HG03469 (cell line): ENCODE measurements around the gene MAEA.

ENCODE experiments used
- ATAC-seq: cut with Tn5 transposase; IDR thresholded peaks from one replicate; pipeline ENCODE4 v1.9.1; 2021; ENCODE audit warnings: mild to moderate bottlenecking, moderate library complexity, moderate number of reproducible peaks; ENCODE audit not compliant: unreplicated experiment

MAEA gene

GRCh38 chr4:1349359-1350168, 59.9 kb downstream of the MAEA start:
- ATAC-seq, result no peak

DNA sequence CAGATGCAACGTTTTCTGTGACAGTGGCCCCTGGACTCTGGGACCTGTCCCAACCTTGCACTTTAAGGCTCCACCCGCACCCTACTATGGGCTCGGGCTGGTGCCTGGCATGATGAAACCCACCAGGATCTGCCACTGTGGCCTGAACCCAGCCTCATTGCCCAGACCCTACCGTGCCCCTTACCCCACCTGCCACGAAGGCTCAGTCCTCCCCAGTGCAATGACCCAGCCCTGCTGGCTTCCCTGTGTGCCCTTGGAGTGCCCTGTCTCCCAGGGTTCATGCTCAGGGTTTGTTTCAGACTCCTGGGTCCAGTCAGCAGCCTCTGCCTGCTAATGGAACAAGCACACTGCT, 60.5 kb downstream of the MAEA start:
- no peak for ATAC-seq

DNA sequence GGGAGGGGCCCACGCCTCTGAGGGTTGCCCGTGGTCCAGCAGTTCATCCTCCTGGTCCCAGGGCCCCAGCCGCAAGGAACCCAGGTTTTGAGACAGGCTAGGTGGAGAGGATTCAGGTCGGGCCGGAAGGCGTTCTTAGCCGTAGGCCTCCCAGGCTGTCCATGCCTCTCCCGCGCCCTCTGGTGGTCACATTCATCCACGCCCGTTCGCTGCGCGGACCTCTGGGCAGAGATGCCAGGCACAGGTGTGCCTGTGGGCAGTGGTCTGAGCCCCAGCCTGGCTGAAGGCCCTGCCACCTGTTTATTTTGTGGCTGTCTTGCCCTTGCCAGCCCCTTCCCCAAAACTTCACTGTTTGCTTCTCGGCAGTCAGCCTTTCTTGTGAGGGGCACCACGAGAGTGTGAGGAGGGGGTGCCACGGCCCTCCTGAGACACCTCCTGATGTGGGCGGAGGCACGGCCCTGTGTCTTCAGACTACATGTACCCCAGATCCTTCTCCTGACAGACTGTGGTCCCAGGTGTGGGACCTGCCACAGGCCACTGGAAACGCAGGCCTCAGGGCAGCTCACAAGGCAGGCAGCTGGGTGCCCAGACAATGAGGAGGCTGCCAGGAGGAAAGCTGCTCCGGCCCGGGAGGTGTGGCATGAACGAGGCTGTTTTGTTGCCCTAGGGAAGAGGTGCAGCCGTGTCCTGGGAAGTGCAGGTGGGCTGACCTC, 62.3 kb downstream of the MAEA start:
- ATAC-seq, result no peak

GRCh38 chr4:1352567-1352900, 62.8 kb downstream of the MAEA start:
- ATAC-seq, result no peak

DNA sequence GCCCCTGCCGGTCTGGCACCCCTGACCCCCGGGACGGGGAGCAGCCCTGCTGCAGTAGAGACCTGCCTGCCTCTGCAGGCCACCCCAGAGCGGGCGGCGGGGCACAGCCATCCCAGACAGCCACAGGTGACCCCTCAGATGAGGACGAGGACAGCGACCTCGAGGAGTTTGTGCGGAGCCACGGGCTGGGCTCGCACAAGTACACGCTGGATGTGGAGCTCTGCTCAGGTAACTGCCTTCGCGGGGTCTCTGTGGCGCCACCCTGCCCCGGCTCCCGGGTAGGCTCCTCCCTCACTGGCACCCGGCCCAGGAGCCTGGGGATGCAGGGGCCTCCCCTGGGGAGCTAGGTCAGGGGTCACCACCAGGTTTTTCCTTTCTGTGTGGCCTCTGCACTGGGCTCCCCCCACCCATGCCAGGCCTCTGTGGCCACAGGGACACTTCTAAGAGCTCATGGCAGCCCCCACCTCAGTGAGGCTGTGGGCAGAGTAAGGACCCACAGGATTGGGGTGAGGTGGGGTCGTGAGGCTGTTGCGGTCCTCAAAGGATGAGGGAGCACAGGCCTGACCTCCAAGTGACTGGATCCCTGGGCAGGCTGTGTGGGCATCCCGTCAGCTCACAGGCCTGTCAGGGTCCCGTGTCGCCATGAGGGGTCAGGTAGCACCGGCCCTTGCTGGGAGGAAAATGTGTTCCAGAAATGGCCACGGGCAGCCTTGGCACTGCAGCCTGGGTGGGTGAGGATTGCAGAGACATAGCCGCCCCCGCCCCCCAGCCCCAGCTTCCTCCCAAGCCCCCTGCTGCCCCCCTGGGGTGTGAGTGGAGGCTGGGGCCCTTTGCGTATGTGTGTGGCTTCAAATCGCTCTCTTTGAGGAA, 63.7 kb downstream of the MAEA start:
- no peak for ATAC-seq

DNA sequence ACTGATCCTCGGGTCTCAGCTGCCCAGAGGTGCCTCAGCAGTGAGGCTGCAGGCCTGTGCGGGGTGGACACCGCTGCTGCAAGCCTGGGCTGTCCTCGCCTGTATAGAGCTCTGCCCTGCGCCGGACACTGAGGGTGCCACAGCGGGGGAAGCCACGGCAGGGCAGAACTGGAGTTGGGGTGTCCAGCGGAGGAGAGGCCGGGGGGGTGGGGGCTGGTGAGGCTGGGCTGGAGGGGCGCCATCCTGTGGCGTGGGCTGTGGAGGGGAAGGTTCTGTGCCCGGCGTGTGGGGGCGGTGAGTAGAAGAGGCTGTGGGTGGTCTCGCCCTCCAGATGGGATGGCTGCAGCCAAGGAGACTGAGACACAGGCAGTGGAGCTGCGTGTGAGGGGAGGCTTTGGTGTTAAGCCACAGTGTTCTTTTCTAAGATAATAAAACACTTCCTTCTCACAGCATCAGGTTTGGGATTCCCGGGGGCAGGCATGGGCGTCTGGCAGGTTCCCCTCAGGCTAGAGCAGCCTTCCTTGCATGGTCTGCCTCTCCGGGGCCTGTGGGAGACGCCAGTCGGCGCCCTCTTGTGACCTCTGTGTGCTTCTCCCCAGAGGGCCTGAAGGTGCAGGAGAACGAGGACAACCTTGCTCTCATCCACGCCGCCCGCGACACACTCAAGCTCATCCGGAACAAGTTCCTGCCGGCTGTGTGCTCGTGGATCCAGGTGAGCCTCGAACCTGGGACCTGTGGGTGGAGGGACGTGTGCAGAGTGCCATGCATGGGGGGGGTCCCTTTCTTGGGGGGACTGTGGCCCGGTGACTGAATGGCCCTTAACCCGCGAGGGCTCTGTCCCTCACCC, 64.7 kb downstream of the MAEA start:
- no peak for ATAC-seq

- ATAC-seq, result no peak
These were observed 65.2 kb downstream of the MAEA start for GRCh38 chr4:1354983-1355275.

DNA sequence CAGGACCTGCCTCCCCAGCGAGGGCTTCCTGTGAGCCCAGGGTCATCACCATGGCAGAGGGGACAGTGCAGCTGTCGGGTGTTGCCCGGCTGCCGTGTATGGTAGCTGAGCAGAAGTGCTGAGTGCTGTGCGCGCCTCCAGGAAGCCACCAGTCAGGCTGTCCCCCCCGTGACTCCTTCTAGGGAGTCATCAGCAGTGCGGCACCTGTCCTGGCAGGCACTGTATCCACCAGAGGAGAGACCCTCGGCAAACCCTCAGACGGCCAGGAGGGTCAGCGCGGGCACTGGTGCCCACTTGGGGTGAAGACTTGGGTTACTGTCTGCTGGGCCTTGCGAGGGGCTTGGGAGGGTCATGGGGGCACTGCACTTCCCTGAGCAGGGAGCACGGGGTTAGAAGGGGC, 65.7 kb downstream of the MAEA start:
- no peak for ATAC-seq

DNA sequence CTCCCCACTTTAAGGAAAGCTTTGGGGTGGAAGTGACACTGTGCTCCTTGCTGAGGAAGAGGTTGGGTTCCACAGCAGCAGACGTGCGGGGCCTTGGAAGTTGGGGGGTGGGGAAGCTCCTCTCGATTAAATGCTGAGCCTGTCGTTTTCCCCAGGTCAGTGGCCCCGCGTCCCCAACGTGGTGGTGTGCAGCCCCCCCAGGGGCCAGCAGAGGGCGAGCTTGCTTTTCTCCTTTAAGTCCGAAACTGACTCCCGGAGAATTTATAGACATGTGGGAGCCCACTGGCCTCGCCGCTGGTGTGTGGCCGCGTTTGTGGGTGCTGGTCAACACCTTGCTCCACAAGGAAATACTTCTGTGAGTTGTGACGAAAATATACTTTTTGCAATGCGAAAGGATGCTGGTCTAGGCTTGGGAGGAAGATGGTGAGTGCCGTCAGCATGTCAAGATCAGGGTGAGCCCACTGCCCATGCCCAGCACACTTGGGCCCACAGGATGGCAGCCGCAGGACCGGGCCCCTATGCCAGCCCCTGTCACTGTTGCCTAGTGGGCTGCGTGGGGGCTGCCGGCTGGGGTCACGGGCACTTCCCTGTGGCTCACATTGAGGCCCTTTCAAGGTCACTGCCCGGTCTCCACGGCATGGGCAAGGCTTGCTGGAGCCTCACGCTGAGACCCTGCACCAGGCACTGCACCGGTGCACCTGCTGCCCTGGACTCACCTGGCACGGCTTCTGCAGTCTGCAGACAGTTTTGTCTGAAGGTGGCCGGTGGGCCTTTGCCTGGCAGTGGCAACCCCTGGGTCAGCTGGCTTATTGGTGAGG, 66.7 kb downstream of the MAEA start:
- ATAC-seq, result no peak

- no peak for ATAC-seq
These were observed 67.9 kb downstream of the MAEA start for GRCh38 chr4:1357356-1358248.

GRCh38 chr4:1358421-1359143, 68.9 kb downstream of the MAEA start:
- ATAC-seq, result no peak

DNA sequence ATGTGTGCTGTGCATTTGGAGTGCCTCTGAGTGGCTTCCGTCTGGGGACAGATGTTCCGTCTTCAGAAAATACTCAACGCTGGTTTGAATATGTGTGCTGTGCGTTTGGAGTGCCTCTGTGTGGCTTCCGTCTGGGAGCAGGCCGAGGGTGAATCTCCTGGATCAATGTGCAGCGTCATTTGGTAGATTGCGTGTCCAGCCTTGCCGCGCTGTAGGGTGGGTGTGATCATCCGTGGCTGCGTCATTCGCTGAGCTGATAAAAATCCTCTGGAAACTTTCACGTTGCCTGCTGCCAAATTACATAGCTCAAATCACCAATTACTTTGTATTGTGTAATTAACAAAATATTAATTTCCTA, 69.4 kb downstream of the MAEA start:
- ATAC-seq, result no peak

GRCh38 chr4:1359976-1360375, 70.3 kb downstream of the MAEA start:
- no peak for ATAC-seq

DNA sequence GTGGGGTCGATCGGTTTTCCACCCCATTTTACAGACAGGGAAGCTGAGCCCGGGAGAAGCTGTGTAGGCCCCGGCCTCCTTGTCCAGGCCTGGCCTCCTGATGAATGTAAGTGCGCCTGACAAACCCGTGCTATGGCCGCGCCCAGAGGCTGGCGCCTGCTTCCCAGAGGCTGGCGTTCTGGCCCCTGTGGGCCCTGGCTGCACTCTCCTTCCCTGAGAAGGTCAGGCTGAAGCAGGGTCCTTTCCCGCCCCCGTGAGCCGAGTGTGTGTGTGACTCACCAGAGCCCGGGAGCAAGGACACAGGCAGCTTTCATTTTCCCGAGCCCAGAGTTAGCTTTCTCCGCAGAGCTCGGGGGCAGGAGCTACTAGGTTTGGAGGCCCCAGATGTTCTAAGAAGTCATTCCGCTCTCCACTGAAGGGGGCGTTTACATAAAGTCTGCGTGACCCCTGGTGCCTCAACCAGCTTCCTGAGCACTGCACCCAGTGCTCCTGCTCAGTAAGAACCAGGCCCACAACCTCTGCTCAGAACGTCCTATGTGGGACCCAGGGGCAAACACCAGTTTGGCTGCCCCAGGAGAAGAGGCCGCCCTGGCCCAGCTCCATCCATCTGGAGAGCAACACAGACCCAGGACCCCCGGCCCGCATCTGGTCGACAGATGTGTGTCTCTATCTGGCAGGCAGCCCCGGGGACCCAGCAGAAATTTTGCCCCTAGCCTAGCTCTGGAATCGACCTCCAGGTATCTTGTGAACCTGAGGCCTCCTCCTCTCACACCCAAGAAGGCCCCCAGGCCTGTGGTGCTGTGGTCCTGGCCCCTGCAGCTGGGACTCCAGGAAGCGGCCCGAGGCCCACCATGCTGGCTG, 71.0 kb downstream of the MAEA start:
- ATAC-seq, result no peak

DNA sequence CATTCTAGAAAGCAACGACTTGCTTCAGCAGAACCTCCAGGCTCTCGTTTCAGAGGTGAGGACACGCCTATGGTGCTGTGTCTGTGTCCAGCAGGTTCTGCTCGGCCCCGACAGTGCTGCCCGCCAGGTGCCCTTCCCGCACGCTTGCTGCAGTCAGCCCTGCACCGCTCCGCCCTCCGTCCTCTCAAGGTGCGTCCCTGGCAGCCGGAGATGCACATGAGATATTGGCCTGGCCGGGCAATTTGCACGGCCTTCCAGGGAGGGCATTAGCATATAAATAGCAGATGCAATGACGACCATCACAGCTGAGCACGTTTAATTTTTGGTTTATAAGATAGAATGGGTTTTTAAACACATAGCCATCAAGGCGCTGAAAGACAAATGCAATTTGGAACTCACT, 71.7 kb downstream of the MAEA start:
- no peak for ATAC-seq

GRCh38 chr4:1362046-1362445, 72.4 kb downstream of the MAEA start:
- ATAC-seq, result no peak

DNA sequence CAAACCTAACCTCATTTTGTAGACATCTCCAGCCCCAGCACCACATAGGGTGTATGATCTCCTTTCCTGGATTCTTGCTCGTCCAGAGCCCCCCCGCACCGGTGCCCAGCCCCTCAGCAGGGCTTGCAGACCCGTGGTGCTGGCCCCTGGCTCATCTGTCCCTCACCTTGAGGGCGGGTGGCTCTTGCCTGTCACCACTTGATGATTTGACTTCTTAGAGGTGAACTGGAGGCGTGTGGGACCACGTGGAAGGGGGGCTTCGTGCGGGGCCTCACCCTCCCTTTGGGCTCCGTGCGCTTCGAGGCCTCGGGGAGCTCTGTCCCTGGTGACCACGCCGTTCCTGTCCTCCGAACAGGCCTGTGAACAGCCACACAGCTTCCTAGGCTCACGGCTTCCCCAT, 72.8 kb downstream of the MAEA start:
- ATAC-seq, result no peak

DNA sequence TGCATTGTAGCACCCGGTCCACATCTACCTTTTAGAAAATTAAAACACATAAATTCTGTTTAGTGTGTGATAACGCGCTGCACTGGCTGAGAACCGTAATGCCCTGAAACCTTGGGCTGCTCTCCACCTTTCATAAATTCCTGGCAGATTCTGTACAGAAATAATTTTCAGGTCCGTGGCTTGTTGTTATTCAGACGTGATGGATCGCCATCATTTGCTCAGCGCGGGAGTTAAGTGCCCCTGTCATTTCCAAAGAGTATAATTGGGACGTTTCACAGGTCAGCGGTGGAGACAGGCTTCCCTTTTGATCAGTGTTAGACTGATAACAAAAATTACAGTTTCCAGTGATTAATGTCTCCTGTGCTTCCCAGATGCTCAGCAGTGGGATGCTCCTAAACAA, 73.8 kb downstream of the MAEA start:
- ATAC-seq, result no peak
